Fibroblast of skin of left quadriceps (primary cell): ENCODE measurements around the gene MIDN.
"Not testable (repeated sequence)": the region's sequence is repeated elsewhere in the genome, so short reads cannot be mapped to it uniquely, and the experiment has no call there.

Experiments used
- DNase-seq, 2 experiments: peaks; one replicate each; pipeline ENCODE4 v3.0.0-alpha.2; 2013; ENCODE audit warnings: low read depth in 2 of 2

Gene MIDN

DNA sequence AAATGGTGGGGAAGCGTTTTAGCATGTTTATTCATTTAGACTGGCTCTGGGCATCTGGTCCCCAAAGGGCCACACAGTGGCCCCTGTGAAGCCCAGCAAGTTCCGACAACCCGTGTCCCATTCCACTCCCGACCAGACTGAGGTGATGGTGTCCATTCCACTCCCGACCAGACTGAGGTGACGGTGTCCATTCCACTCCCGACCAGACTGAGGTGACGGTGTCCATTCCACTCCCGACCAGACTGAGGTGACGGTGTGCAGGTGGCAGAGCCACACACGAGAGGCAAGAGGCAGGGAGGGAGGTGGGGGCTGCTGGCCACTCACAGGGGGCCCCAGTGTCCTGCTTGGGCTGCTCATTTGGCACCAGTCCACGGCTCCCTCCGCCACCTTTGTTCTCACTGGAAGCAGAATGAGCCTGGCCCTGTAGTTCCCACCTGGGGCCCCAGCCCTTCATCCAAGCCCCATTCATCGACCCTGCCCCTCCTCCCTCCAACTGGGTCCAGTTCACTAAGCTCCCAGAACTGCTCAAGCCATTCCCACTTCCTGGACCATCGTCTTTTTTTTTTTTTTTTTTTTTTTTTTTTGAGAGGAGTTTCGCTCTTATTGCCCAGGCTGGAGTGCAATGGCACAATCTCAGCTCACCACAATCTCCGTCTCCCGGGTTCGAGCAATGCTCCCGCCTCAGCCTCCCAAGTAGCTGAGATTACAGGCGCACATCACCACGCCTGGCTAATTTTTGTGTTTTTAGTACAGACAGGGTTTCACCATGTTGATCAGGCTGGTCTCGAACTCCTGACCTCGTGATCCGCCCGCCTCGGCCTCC lies 1.9 kb upstream of the MIDN start:
- not testable (repeated sequence) for DNase-seq

GRCh38 chr19:1247748-1248138 lies 640 bp upstream of the MIDN start:
- no peak for DNase-seq

GRCh38 chr19:1248786-1249297 lies 459 bp downstream of the MIDN start:
- DNase-seq, result peak in 1 of 2 experiments; percentile 56

GRCh38 chr19:1249298-1249989 lies 1.1 kb downstream of the MIDN start:
- peak; percentile 94 to 95 for DNase-seq

DNA sequence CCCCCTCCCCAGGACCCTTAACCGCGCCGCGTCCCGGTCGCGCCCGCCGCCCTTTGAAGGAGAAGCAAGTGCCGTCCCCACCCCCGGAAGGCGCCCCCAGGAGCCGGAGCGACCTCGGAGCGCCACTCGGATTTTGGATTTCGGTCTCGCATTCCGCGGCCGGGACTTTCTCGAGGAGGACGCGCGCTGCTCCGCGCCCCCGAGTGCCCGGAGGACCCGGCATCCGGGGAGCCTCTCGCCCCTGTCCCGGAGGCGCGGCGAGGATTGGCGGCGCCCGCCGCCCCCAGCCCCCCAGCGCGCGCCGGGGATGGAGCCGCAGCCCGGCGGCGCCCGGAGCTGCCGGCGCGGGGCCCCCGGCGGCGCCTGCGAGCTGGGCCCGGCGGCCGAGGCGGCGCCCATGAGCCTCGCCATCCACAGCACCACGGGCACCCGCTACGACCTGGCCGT lies 1.6 kb downstream of the MIDN start:
- no peak for DNase-seq

DNA sequence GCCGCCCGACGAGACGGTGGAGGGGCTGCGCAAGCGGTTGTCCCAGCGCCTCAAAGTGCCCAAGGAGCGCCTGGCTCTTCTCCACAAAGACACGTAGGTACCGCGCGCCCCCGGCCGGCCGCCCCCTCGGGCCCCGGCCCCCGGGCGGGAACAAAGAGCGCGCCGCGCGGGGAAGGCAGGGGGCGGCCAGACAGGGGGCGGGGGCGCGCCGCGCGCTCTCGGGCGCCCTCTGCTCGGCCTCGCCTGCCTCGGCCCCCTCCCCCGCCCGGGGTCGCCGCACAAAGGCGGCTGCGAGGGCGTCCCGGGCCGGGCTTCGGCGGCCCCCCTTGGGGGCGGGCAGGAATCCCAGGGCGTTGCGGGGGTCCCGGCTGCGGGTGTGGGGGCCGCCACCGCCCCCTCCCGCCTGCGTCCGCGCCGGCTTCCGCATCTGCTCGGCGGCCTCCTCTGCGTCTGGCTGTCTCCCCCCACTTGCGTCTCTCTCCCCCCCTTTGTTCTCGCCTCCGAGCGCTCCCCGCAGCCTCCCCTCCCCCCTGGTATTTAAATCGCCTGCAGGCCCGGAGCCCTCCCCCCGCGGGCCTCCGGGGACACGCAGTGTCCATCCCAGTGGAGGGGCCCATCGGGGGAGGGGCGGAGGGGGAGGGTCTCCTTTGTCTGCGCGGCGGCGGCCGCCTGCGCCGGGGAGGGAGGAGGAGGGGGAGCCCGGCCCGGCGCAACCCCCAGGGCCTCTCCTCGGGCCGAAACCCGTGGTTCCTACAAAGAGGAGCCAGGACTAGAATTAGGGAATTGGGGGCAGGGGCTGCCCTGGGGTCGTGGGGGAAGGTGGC lies 2.3 kb downstream of the MIDN start:
- DNase-seq, result no peak

DNA sequence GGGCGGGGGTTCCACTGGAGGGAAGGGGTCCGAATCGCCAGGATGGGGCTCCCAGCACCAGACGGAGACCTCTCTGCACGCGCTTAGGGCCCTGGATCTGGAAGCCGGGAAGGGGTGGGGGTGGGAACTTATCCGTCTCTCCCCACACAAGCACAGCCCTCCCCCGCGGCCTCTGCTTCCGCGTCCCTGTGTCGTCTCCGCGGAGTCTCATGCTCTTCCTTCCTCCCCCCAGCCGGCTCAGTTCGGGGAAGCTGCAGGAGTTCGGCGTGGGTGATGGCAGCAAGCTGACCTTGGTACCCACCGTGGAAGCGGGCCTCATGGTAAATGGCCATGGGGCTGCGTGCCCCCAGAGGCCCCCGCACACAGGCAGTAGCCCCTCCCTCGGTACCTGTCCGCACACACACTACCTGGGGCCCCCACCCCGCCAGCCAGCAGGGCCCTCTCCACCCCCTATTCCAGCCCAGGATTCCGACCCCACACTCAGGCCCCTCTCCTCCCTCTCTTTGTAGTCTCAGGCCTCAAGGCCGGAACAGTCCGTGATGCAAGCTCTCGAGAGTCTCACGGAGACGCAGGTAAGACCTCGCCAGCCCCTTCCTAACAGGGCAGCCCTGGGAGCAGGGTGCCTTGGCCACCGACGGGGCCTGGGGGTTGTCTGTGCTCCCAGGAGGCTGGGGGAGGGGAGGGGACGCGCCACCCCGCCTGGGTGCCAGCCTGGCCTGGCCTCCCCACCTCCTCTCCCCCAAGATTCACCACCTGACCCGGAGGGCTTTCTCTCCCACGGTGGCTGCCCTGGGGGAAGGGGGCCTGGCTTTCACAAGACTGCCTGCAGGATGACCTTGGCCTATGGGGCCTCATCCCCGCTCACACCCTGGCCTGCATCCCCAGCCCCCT lies 3.2 kb downstream of the MIDN start:
- DNase-seq, result no peak

DNA sequence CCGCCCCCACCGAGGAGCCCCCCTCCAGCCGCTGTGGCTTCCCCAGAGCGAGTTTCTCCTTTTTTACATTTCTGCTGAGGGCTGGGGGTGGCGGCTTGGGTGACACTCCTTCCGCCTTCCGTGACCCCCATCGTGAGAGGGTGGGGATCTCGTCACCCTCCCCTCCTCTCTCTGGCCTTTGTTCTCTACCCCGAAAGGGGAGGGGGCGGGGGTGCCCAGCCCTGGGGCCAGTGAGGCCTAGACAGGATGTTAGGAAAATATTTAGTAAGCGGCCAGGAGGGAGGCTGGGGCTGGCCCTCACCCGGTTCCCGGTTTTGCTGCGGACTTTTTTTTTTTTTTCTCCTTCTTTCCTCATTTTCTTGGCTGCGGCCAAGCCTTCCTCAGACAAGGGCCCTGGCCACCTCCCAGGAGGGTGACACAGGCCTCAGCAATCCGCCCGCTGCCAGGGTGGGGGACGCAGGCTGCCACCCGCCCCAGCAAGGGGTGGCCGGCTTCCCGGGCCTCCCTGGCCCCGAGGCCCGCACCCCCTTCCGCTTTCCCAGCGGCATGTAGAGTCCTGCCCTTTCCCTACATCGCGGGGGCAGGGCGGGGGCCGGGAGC lies 3.9 kb downstream of the MIDN start:
- peak; percentile 75 to 78 for DNase-seq

DNA sequence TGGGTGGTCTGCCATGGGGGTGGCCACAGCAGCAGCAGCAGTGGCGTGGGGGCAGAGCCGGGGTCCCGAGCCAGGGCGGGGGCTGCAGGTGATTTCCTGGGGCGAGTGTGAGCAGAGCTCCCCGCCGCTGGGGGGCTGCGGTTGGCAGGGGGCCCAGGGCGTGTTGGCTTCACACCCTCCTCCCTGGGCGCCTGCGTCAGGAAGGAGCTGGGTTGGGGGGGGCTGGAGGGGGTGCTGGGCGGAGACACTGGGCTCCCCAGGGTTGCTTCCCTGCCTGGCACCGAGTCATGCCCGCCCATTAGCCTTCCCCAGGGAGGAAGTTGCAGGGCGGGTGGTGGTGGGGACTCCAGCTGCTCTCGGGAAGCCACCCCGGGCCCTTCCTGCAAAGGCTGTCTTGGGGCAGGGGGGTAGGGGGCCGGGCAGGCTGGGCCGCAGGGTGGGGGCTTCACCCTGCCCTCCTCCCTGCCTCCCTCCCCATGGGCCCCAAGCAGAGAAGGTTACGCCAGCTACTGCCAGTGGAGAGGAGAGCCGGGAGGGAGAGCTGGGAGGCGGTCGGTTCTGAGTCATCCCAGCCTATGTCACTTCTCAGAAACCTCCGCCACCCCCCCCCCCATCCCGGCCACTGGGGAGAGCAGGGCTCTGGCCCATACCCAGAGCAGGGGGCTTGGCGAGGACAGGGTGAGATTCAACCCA lies 4.6 kb downstream of the MIDN start:
- DNase-seq, result peak; percentile 92 to 96

- DNase-seq, result peak in 1 of 2 experiments; percentile 44
These were observed 5.2 kb downstream of the MIDN start for GRCh38 chr19:1253514-1254080.

DNA sequence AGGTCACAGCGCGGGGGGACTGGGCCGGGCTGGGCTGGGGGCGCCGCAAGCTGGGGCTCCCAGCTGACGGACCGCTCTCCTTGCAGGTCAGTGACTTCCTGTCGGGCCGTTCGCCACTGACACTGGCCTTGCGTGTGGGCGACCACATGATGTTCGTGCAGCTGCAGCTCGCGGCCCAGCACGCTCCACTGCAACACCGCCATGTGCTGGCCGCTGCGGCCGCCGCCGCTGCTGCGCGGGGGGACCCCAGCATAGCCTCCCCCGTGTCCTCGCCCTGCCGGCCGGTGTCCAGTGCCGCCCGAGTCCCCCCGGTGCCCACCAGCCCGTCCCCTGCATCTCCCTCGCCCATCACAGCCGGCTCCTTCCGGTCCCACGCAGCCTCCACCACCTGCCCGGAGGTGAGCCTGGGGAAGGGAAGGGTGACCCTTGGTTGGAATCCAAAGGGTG lies 5.7 kb downstream of the MIDN start:
- DNase-seq, result no peak

GRCh38 chr19:1254530-1255185 lies 6.3 kb downstream of the MIDN start:
- DNase-seq, result no peak

GRCh38 chr19:1255186-1256161 lies 7.1 kb downstream of the MIDN start:
- no peak for DNase-seq

- DNase-seq, result no peak
These were observed 8.5 kb downstream of the MIDN start for GRCh38 chr19:1256646-1257474.

GRCh38 chr19:1257475-1258162 lies 9.2 kb downstream of the MIDN start:
- no peak for DNase-seq

- no peak for DNase-seq
These were observed 9.7 kb downstream of the MIDN start for GRCh38 chr19:1258163-1258492.
